Tongue (tissue), 3 donors: Measurements from ENCODE around the gene ZNF558. TPM values are rescaled to one million over a fixed set of nuclear protein-coding genes. Genes with fewer than 3 reads are reported as not detected.
"Not testable (repeated sequence)": the region's sequence is repeated elsewhere in the genome, so short reads cannot be mapped to it uniquely, and the experiment has no call there.

Source experiments
- DNase-seq: peaks from one replicate; pipeline ENCODE4 v3.0.0-alpha.2; 2015
- small RNA-seq: library from RNA; depleted of rRNA; stranded (forward); fragments of <200 nt; gene quantifications from one replicate; pipeline ENCODE3, GENCODE V24; 2014; ENCODE audit warnings: low replicate concordance
- total RNA-seq: library from RNA; depleted of rRNA; stranded (reverse); fragments of >200 nt; gene quantifications from one replicate; pipeline ENCODE4 v1.2.3, GENCODE V29; 2014

The ZNF558 gene
- total RNA-seq, 1 donor from 2014 or later, result 31.5 TPM

GRCh38 chr19:8794823-8795222 is 37.3 kb downstream of the ZNF558 start:
- no peak for DNase-seq

- DNase-seq, result not testable (repeated sequence)
Measured at GRCh38 chr19:8773587-8773986, 58.5 kb downstream of the ZNF558 start.

GRCh38 chr19:8769265-8769664 is 62.8 kb downstream of the ZNF558 start:
- DNase-seq, result not testable (repeated sequence)

- DNase-seq, result not testable (repeated sequence)
Measured at GRCh38 chr19:8767257-8767656, 64.8 kb downstream of the ZNF558 start.

Small RNA genes within 50 kb of the gene (small RNA-seq; reads per million reads assigned to genes)
- gene AC012616.1, result not detected

Other genes starting within 250 kb of the ZNF558 start
- 24.8 TPM for gene ADAMTS10, start 221.6 kb downstream of the ZNF558 start, total RNA-seq
- not detected for gene NFILZ, start 201.7 kb downstream of the ZNF558 start, total RNA-seq
- gene ACTL9, start 133.5 kb downstream of the ZNF558 start, total RNA-seq, result not detected
- not detected for gene OR2Z1, start 110.7 kb downstream of the ZNF558 start, total RNA-seq
- gene MBD3L1, start 73 bp upstream of the ZNF558 start, total RNA-seq, result not detected
- gene MUC16, start 178.1 kb upstream of the ZNF558 start, total RNA-seq, result 1.1 TPM